Lower leg skin (tissue), 4 donors: ENCODE measurements around the gene PRRT4. TPM values are rescaled to one million over a fixed set of nuclear protein-coding genes. Genes with fewer than 3 reads are reported as not detected.
A peak's percentile ranks its signal among the peaks of the same experiment; 100 is the strongest.

Experiments used
- DNase-seq, 2 donors: peaks; one replicate each; pipeline ENCODE4 v3.0.0-alpha.2; 2019; ENCODE audit warnings: low spot score in 2 of 2
- H3K4me3 ChIP-seq: fragments of 200-600 bp; sonication (generic); 2 replicates; pipeline ENCODE4 v1.5.1; 2017; ENCODE audit warnings: mild to moderate bottlenecking, low read depth; ENCODE audit not compliant: poor library complexity, severe bottlenecking
- POLR2A ChIP-seq, 2 donors: fragments of 450-650 bp; IDR thresholded peaks; one replicate each; pipeline ENCODE4 v1.6.1; 2016 to 2017; ENCODE audit warnings: antibody characterized with exemption in 2 of 2, mild to moderate bottlenecking in 1 of 2, moderate library complexity in 1 of 2
- WGBS, 2 donors: methylation state at CpG; one replicate each; pipeline ENCODE4 v1.1.5; 2018; 5-methylcytosine and 5-hydroxymethylcytosine counted together
- intact Hi-C: fragments of 100-400 bp; cut with DNase I; formaldehyde crosslinking; loops from one replicate; pipeline ENCODE4 v1.15.0; 2023; ENCODE audit warnings: low total_unique reads
- total RNA-seq, 4 donors: library from RNA; depleted of rRNA; stranded (reverse); fragments of >200 nt; gene quantifications; one replicate each; pipeline ENCODE4 v1.1.0, GENCODE V29; 2016
- TF ChIP-seq, protein P1 (sequence below), 3 donors: fragments of 450-650 bp; IDR thresholded peaks; one replicate each; pipeline ENCODE4 v1.5.1; 2016; ENCODE audit warnings: antibody characterized with exemption in 3 of 3, mild to moderate bottlenecking in 3 of 3, moderate library complexity in 2 of 3

PRRT4 gene
- total RNA-seq, 4 donors from 2014 or later, result 1.3 to 4.5 (median 1.9) TPM

DNA sequence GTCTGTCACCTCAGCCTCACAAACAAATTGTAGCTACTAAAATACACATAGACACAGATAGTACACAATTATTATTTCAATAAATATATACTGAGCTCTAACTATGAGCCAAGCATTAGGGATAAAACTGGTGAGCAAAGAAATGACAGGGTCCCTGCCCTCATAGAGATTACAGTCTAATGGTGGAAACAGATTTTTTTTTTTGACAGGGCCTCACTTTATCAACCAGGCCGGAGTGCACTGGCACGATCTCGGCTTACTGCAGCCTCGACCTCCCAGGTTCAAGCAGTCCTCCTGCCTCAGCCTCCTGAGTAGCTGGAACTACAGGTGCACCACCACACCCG lies 17.1 kb downstream of the PRRT4 start:
- intact Hi-C loops, result no loop called here
- 90 to 92% methylated on average over 5 of the region's 5 CpGs for WGBS, 2 donors
- TF ChIP-seq POLR2A (IDR thresholded peaks at IDR 0.05), result no peak
- TF ChIP-seq, protein P1, sequence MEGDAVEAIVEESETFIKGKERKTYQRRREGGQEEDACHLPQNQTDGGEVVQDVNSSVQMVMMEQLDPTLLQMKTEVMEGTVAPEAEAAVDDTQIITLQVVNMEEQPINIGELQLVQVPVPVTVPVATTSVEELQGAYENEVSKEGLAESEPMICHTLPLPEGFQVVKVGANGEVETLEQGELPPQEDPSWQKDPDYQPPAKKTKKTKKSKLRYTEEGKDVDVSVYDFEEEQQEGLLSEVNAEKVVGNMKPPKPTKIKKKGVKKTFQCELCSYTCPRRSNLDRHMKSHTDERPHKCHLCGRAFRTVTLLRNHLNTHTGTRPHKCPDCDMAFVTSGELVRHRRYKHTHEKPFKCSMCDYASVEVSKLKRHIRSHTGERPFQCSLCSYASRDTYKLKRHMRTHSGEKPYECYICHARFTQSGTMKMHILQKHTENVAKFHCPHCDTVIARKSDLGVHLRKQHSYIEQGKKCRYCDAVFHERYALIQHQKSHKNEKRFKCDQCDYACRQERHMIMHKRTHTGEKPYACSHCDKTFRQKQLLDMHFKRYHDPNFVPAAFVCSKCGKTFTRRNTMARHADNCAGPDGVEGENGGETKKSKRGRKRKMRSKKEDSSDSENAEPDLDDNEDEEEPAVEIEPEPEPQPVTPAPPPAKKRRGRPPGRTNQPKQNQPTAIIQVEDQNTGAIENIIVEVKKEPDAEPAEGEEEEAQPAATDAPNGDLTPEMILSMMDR (IDR thresholded peaks at IDR 0.05), result no peak
- DNase-seq, result no peak
- H3K4me3 ChIP-seq, result no peak overlapping the region

DNA sequence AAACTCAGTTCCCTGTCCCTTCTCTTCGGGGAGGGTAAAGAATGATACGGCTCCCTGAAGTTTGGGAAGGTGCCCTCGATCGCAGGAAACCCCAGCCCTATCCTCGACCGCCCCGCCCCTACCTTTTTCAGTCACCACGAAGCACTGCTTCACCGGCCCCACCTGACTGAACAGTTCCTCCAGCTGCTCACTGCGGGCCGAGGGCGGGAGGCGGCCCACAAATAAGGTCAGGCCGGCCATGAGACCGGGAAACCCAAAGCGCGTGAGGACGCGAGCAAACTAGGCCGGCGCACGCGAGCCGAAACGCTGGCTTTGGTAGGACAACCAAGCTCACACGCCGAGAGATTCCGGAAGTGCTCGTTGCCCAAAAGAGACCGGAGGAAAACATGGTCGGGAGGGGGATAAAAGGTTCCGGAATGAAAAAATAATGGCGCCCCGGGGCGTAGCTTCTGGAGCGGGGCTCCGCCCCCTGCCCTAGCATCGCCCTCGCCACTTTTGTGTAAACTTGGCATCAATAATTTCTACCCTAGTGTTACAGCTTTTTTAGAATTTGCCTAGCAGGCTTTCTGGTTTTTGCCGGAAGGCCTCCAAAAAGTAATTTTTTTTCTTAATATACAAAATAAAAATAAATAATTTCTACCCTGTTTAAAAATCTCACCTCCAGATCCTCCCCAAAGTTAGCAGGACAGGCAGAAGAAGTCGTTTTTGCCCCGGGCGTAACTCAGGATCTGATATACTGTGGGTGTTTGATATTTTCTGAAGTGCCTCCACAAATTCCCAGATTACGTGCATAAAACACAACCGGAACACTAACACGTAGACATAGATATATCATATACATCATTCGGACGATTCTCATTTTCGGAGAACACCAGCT lies 17.7 kb downstream of the PRRT4 start, which contains the start of gene RBM28:
Gene RBM28 (minus strand): TSS at position 355 of the 877 bp plus-strand sequence. CDS start 115 bp downstream, at position 240.
- peak; percentile 87 to 96 for DNase-seq
- peak within 1 kb of the TSS; percentile 85 for H3K4me3 ChIP-seq

GRCh38 chr7:128341733-128342132 lies 19.8 kb downstream of the PRRT4 start:
- intact Hi-C loops, result no loop called here
- no peak for DNase-seq
- H3K4me3 ChIP-seq, result no peak overlapping the region
- TF ChIP-seq POLR2A (IDR thresholded peaks at IDR 0.05), result no peak
- TF ChIP-seq, protein P1 (IDR thresholded peaks at IDR 0.05), result no peak
- 85% methylated on average over 6 of the region's 6 CpGs for WGBS, 2 donors

More for the DNA sequence above, 17.7 kb downstream of the PRRT4 start, which contains the start of gene RBM28:
- intact Hi-C loops, result no loop called here
- WGBS, 2 donors, result 11 to 13% methylated on average over 47 to 49 of the region's 49 CpGs
- TF ChIP-seq POLR2A (IDR thresholded peaks at IDR 0.05), result no peak
- TF ChIP-seq, protein P1 (IDR thresholded peaks at IDR 0.05), result no peak

DNA sequence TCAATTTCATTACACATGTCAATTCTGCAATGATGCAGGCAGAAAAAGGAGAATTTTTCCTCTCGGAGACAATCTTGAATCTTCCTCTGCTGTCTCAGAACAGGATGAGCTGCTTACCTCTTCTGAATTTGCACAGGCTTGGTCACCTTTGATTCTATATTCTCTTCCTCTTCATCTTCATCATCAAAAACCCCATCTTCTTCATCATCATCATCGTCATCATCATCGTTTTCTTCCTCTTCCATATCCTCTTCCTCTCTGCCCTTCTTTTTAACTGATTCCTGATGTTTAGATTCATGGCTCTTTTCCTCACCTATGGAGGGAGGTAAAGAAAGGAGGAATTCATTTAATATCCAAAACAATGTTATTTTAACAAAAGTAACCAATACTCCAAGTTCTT lies 25.8 kb downstream of the PRRT4 start:
- 89 to 94% methylated on average over 3 of the region's 3 CpGs for WGBS, 2 donors
- intact Hi-C loops, result no loop called here
- TF ChIP-seq POLR2A (IDR thresholded peaks at IDR 0.05), result no peak
- TF ChIP-seq, protein P1 (IDR thresholded peaks at IDR 0.05), result no peak
- DNase-seq, result no peak
- H3K4me3 ChIP-seq, result no peak overlapping the region

GRCh38 chr7:128324368-128324680 lies 37.2 kb downstream of the PRRT4 start:
- DNase-seq, result no peak
- 92% methylated on average over 9 of the region's 9 CpGs for WGBS, 2 donors
- TF ChIP-seq POLR2A (IDR thresholded peaks at IDR 0.05), result no peak
- TF ChIP-seq, protein P1 (IDR thresholded peaks at IDR 0.05), result no peak
- no peak overlapping the region for H3K4me3 ChIP-seq
- intact Hi-C loops, result no loop called here
